Pancreas (tissue), 10 donors: ENCODE results near the gene GAS7. TPM values are rescaled to one million over a fixed set of nuclear protein-coding genes. Genes with fewer than 3 reads are reported as not detected.

Experiments used
- ATAC-seq, 4 donors: fragments of 200-7000 bp; cut with Tn5 transposase; one replicate each; pipeline versions ENCODE4 v1.8.0 to v1.9.1; 2020; ENCODE audit warnings: mild to moderate bottlenecking in 4 of 4, moderate library complexity in 4 of 4
- DNase-seq, 6 donors: peaks; one replicate each; pipeline ENCODE4 v3.0.0-alpha.2; 2020
- FAIRE-seq: peaks from 2 replicates; lab custom pipeline; 2012; peaks lifted over from hg19 to GRCh38; lab: Jason Lieb, UNC
- H3K27ac ChIP-seq, 4 donors: fragments of 200-600 bp; sonication (generic); 1 replicate in 3 of 4; 2 replicates in 1 of 4; pipeline versions ENCODE4 v1.5.0 to v1.8.0; 2020
- H3K27me3 ChIP-seq, 4 donors: fragments of 200-600 bp; one replicate each; pipeline ENCODE4 v1.8.0; 2021
- H3K36me3 ChIP-seq, 3 donors: fragments of 200-600 bp; sonication (generic) in 1 of 3; one replicate each; pipeline versions ENCODE4 v1.5.0 to v1.8.0; 2020 to 2021
- H3K4me1 ChIP-seq, 3 donors: fragments of 200-600 bp; one replicate each; pipeline ENCODE4 v1.8.0; 2021
- H3K4me3 ChIP-seq, 4 donors: fragments of 200-600 bp; sonication (generic) in 2 of 4; one replicate each; pipeline versions ENCODE4 v1.5.0 to v1.8.0; 2020 to 2021
- H3K9me3 ChIP-seq, 4 donors: fragments of 200-600 bp; one replicate each; pipeline ENCODE4 v1.8.0; 2021
- WGBS, 2 donors: extraction: QIAGEN DNeasy Blood & Tissue Kit; methylation state at CpG; one replicate each; pipeline ENCODE4 v1.1.7; 2013; 5-methylcytosine and 5-hydroxymethylcytosine counted together
- intact Hi-C, 3 donors: fragments of 100-400 bp; cut with DNase I; formaldehyde crosslinking; loops; one replicate each; pipeline versions ENCODE4 v1.11.1 to v1.14.2; 2022
- polyA plus RNA-seq, 2 donors: library from polyadenylated mRNA; stranded (reverse); fragments of 200-250 nt; gene quantifications; one replicate each; pipeline ENCODE4 v1.2.3, GENCODE V29; 2013
- total RNA-seq, 6 donors: library from RNA; stranded (reverse); fragmentation: NEBNext Ultra II Directional in 4 of 6; extraction: Animal tissue kit (Norgen Biotek cat#: 25700) in 4 of 6; gene quantifications; one replicate each; pipeline versions ENCODE4 v1.2.1 to v1.2.4, GENCODE V29; 2021 to 2023
- TF ChIP-seq, protein P1 (sequence below), 4 donors: fragments of 200-600 bp; sonication (generic) in 3 of 4; IDR thresholded peaks; one replicate each; pipeline versions ENCODE4 v1.5.0 to v1.8.0; 2021; ENCODE audit warnings: antibody characterized with exemption in 4 of 4
- donor health status: healthy with polysubstance abuse.
- donor health status: DM: no; HTN: no; CAD: no; lungs with moderate emphysema.
- donor health status: DM: no; HTN: no; CAD: no.
- donor health status: control.
- donor health status: control.
- donor health status: Bipolar disorder and iron deficiency.
- donor health status: DM: yes; HTN: yes; CAD: no.
- donor health status: DM: no; HTN: no; CAD: no.
- donor health status: DM: no; HTN: no; CAD: no.
- donor health status: DM: yes; HTN: yes; CAD: no.

The GAS7 gene
- total and polyA plus RNA-seq, 8 donors, result 1.9 to 22.9 (median 3.7) TPM

DNA sequence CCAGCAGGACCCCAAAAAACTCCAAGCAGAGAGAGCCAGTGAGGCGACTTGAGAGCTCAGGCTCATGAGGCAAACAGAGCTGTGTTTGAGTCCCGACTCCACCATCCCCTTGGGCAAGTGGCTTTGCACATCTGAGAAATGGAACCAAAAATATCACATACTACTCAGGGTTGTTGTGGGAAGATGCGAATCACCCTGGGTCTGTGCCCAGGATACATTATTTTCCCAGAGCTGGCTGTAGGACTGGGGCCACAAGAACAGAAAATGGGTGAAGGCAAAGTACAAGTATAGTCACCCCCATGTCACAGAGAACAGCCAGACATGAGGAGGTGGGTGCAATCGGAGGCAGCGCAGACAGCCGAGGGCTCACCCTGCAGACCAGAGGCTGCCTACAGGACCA is 127.3 kb downstream of the GAS7 start:
- intact Hi-C loops, result no loop called here
- Histone ChIP-seq H3K27ac (no peak overlapping the region), H3K4me1 (no peaks in the 10 kb centered on the region), H3K4me3 (no peak overlapping the region), H3K36me3 (no peaks in the 10 kb centered on the region), H3K27me3 (no peaks in the 10 kb centered on the region), H3K9me3 (no peaks in the 10 kb centered on the region)
- FAIRE-seq (no peak), DNase-seq (no peak), ATAC-seq (no peak)
- TF ChIP-seq, protein P1, sequence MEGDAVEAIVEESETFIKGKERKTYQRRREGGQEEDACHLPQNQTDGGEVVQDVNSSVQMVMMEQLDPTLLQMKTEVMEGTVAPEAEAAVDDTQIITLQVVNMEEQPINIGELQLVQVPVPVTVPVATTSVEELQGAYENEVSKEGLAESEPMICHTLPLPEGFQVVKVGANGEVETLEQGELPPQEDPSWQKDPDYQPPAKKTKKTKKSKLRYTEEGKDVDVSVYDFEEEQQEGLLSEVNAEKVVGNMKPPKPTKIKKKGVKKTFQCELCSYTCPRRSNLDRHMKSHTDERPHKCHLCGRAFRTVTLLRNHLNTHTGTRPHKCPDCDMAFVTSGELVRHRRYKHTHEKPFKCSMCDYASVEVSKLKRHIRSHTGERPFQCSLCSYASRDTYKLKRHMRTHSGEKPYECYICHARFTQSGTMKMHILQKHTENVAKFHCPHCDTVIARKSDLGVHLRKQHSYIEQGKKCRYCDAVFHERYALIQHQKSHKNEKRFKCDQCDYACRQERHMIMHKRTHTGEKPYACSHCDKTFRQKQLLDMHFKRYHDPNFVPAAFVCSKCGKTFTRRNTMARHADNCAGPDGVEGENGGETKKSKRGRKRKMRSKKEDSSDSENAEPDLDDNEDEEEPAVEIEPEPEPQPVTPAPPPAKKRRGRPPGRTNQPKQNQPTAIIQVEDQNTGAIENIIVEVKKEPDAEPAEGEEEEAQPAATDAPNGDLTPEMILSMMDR (IDR thresholded peaks at IDR 0.05), result no peak
- WGBS, 2 donors, result 72 to 85% methylated on average over 6 of the region's 6 CpGs

DNA sequence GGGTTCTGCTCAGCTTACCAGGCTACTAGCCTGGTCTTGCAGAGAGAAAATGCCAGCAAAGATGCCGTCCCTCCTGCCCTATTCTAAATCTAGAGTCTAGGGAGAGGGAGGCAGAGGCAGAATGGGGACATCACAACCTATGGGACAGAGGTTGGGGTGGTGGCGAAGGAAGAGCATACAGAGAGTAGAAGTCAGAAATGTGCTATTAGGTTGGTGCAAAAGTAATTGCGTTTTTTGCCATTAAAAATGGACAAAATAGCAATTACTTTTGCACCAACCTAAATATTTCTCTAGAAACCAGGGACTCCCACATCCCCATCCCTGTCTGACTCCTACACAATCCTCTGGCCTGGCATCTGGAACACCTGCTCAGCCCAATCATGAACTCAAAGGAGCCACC is 127.7 kb downstream of the GAS7 start:
- Histone ChIP-seq H3K27ac (no peak overlapping the region), H3K4me1 (no peaks in the 10 kb centered on the region), H3K36me3 (no peaks in the 10 kb centered on the region), H3K4me3 (no peak overlapping the region), H3K27me3 (no peaks in the 10 kb centered on the region), H3K9me3 (no peaks in the 10 kb centered on the region)
- TF ChIP-seq, protein P1 (IDR thresholded peaks at IDR 0.05), result no peak
- DNase-seq, result no peak
- WGBS, 2 donors, result 68 to 78% methylated on average over 3 of the region's 3 CpGs
- no peak for FAIRE-seq
- no peak for ATAC-seq
- intact Hi-C loops, result no loop called here

DNA sequence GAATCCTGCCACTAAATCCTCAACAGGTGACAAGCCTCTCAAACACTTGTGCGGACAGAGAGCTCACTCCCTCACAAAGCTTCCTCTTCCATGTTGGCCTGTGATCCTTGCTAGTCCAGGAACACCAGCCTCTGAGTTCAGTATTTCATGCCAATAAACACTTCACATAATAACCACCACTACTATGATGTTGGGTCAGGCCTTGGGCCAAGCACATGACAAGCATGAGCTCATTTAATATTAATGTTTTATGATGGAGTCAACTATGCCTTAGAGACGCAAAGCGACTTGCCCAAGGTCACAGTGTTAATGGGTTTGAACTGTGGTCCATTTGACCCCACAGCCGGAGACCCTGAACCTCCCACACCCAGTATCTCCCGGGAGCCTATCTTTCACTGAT is 129.1 kb downstream of the GAS7 start:
- peak in 3 of 4 donors; percentile 47 to 56 (median 50) for ATAC-seq
- no peak for DNase-seq
- FAIRE-seq, result no peak
- Histone ChIP-seq H3K36me3 (no peaks in the 10 kb centered on the region), H3K4me1 (no peaks in the 10 kb centered on the region), H3K27ac (no peak overlapping the region), H3K4me3 (no peak overlapping the region), H3K9me3 (no peaks in the 10 kb centered on the region), H3K27me3 (no peaks in the 10 kb centered on the region)
- 47 to 60% methylated on average over 5 of the region's 5 CpGs for WGBS, 2 donors
- intact Hi-C loops, result no loop called here
- TF ChIP-seq, protein P1 (IDR thresholded peaks at IDR 0.05), result no peak

DNA sequence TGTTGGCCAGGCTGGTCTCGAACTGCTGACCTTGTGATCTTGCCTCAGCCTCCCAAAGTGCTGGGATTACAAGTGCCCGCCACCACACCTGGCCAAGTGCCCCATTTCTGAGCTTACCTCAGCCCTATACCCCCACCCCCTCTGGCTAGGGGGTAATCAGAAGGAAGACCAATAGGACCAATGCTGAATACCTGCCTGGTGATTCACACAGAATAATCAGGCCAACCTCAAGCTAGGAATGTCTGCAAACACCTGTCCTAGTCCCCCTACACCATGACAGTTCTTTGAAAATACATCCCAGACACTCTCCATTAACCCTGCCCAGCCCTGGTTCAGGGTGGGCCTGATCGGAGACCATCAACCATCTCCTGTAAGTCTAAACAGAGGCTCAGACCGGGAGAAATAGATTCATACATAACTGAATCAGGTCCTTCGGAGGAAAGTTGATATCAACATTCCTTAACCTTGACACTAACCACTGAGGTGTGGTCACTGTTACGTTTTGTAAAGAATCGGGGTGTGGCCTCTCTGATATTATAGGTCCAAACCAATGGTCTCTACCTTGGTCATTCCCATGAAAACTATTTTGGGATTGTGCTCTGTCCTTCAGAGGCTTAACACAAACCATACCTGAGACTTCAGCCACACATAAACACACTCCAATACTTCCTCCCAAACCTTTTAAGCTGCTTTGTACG is 130.8 kb downstream of the GAS7 start:
- no peak for FAIRE-seq
- TF ChIP-seq, protein P1 (IDR thresholded peaks at IDR 0.05), result no peak
- no peak overlapping the region for H3K27ac ChIP-seq

DNA sequence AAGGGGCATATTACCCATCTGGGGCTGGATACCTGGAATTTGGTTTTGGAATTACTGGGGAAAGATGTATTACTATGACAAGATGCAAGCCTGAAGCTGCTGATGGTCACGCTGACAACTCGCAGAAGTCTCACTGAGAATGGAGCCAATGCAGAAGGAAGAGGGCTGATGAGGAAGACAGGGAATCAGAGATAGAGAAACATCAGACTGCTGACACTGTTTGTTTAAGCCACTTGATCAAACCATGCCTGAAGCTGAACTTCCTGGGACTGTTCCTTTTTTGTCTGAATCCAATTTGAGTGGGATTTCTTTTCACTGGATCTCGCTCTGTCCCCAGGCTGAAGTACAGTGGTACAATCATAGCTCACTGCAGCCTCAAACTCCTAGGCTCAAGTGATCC is 133.9 kb downstream of the GAS7 start:
- H3K27ac ChIP-seq, result no peak overlapping the region
- ATAC-seq (no peak), DNase-seq (no peak), FAIRE-seq (no peak)
- TF ChIP-seq, protein P1 (IDR thresholded peaks at IDR 0.05), result no peak
- H3K27me3 ChIP-seq, result no peaks in the 10 kb centered on the region
- H3K4me1 ChIP-seq, result no peaks in the 10 kb centered on the region
- no peaks in the 10 kb centered on the region for H3K9me3 ChIP-seq
- intact Hi-C loops, result no loop called here
- H3K36me3 ChIP-seq, result no peaks in the 10 kb centered on the region
- WGBS, 2 donors, result 78 to 87% methylated on average over 3 of the region's 3 CpGs
- H3K4me3 ChIP-seq, result no peak overlapping the region

More for the DNA sequence above, 130.8 kb downstream of the GAS7 start:
- Histone ChIP-seq H3K4me3 (no peak overlapping the region), H3K27me3 (no peaks in the 10 kb centered on the region), H3K4me1 (no peaks in the 10 kb centered on the region), H3K36me3 (no peaks in the 10 kb centered on the region), H3K9me3 (no peaks in the 10 kb centered on the region)
- DNase-seq, result no peak
- peak in 1 of 4 donors; percentile 16 for ATAC-seq
- intact Hi-C loops, result no loop called here
- WGBS, 2 donors, result 59 to 69% methylated on average over 8 of the region's 8 CpGs
